Activated T-cell treated with anti-CD3 and anti-CD28 coated beads for 48 hours (primary cell): ENCODE results near the gene AKR1C2.
"Not testable (repeated sequence)": the region's sequence is repeated elsewhere in the genome, so short reads cannot be mapped to it uniquely, and the experiment has no call there.

ENCODE experiments used
- DNase-seq: peaks from one replicate; pipeline ENCODE4 v3.0.0-alpha.2; 2020; ENCODE audit warnings: low read depth

AKR1C2 gene

DNA sequence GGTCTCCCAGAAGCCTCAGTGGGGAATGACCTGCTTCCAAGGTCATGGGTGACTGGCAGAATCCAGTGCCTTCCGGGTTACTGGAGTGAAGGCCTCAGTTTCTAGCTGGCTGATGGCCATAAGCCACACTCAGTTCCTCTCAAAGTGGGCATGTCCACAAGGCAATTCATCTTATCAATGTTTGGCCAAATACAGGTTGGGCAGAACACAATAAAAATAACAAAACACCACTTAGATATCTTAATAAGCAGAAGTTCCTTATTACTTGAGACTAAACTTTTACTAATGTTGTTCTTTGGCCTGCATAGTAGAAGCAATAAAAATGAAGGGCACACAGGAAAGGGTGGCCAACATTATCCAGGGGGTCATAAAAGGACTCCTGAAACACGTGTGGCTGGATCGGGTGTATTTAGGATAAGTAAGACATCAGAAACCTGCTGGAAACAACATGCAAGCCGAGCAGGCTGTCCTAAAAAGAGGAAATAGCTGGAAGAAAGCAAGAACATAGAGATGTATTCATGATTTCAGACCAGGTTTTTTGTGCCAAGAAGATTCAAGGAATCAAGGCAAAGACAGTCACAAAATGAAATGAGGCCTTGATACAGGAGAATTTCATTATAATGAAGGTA is 19.6 kb upstream of the AKR1C2 start:
- no peak for DNase-seq

DNA sequence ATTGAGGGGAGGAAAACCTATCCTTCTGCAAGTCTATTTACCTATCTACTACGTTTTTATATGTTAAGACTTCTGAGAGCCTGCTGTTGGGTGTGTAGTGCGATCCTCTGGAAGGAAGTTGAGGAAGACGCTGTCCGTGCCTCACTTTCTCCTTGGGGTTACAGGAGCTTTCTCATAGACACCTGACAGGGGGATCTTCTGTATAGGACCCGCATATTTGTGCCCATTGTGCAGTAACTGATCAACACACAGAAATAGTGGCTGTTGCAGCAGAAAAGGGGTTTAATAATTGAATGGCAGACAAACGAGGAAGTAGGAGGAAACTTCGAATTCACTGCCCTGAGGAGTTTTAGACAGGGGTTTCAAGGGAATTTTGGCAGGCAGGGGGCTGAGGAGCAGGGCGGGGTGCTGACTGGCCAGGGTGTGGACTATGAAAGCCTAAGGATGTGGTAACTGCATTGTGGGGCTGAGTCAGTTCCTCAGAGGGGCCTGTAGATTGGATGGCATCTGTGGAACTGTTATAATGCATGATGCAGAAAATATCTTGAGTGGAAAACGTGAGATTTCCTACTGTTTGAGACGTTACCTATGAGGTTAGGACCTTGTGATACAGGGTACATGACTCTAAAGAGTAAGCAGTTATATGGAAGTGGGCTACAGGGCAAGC is 18.1 kb upstream of the AKR1C2 start:
- not testable (repeated sequence) for DNase-seq

DNA sequence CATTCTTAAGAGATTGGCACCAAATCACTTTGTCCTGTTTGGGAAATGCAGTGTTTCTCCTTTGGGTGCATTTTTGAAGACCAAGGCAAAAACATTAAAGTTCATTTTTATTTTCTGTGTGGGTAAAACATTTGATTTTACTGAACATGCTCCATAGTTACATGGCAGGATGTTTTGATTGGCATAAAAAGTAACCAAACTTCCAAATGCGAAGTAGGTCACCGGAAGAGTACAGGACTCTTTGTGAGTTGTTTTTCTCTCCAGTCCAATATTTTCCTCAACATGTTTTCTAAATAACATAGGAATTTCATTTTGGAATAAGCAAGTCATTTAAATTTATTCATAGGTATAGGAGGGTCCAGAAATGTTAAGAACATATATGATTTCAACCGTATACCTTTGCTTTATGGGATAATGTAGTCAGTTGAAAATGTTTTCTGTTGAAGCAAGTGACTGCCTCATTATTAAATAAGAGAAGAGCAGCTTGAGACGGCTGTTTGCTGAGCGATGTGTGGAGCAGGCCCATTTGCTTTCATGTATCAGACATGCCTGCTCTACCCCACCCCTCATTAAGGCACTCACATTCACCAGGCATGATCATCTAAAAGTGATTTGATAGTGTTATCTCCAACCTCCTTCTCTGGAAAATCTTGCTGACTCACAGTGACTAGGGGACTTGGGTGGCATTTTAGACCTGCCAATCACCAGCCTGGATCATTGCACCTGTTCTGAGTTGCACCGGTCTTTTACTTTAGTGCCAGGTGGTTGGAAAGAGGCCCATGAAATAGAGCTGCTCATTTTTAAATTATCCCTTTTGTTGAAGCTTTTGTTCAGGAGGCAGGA is 16.3 kb upstream of the AKR1C2 start:
- DNase-seq = not testable (repeated sequence)

DNA sequence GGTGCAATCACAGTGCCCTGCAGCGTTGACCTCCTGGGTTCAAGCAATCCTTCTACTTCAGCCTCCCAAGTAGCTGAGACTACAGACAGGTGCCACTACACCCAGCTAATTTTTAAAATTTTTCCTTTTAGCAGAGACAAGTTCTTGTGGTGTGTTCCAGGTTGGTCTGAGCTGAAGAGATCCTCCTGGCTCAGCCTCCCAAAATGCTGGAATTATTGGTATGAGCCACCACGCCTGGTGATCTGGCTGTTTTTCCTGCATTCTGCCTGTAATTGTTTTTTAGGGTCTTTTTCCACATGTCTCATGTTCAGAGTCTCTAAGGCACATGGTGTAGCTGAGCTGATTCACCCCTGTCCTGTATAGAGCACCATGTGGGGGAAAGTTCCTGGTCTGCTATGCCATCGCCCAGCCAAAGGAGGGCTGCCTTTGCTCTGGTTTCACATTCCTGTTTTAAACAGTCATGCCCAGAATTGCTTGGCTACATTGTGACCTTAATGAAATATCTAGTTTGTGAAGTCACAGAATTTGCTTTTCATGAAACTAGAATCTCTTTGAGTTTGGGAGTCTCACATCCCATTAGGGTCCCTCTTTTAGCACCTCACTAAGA is 15.1 kb upstream of the AKR1C2 start:
- DNase-seq = not testable (repeated sequence)

DNA sequence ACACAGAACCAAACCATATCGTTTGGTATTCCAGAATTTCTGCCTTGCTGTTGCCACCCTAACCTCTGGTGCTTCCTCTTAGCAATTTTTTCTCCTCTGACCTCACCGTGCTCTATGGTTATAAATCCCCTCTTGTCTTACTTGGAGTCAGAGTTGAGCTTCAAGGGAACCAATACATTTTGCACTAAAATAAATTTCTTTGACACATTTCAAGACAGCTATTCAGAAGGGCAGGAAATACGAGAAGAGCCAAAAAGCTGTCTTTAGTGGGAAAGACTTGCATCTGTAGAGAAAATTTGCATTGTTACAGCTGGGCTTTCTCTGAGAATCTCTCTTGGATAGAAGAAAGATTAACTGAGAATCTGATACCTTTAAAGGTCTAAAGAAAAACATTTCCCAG is 14.5 kb upstream of the AKR1C2 start:
- no peak for DNase-seq

DNA sequence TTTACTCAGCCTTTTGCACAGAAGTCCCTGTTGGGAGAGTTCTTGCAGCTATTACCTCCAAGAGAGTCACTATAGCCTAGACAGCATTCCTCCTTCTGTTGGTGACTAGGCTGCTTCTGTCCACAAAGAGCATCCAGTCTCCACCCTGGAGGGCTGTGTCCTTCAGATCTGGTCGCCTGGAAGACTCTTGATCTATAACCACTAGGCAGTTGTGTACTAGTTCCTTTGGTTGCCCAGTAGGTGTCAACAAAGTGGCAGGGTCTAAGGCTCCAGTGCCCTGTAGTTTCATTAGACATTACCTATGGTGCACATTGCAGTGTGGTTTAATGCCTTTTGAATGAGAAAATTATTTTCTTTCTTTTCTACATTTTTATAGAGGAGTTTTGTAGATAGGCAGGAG is 11.3 kb upstream of the AKR1C2 start:
- DNase-seq = no peak

DNA sequence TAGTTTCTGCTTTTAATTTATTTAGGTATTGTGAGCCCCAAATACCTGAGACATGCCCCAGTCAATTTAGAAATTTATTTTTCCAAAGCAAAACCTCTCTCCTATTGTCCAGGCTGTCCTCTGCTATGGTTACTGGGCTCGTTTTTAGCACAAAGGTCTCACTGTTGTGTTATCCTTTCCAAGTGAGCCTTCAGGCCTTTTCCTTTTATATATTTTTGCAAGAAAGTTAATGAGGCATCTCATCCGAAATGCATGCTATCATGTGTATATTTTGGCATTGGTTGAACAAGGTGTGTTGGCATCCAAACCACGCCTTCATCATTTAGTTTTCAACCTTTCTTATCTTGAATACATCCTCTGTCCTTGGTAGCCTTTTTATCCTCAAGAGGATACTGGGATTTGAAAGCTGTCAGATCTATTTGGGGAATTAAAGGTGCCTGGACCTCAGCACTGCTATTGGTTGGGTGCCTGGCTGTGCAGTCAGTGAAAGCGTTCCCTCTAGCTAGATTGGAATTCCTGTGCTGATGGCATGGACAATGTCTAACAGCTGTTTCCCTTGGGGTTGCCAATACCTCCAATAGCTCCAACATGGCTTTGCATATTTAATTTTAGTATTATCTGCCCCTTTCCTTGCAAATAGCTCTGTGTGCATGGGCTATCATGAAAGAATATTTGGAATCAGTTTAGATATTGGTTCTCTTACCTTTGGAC is 10.7 kb upstream of the AKR1C2 start:
- not testable (repeated sequence) for DNase-seq

DNA sequence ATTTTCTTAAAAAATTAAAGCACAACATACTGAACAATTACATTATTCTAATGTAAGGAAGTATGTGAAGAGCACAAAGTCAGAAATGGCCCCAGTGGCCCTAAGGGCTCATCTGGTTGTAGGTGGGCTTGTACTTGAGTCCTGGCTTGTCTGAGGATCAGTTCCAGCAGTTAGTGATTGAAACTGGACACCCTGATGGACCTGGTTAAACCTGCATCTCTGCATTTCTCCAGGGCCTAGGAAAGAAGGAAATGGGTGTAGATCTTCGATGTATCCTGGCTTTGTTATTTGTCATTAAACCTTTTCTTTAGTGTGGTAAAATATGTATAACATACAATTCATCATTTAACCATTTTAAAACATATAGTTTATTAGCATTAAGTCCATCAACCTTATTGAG is 9.7 kb upstream of the AKR1C2 start:
- no peak for DNase-seq

DNA sequence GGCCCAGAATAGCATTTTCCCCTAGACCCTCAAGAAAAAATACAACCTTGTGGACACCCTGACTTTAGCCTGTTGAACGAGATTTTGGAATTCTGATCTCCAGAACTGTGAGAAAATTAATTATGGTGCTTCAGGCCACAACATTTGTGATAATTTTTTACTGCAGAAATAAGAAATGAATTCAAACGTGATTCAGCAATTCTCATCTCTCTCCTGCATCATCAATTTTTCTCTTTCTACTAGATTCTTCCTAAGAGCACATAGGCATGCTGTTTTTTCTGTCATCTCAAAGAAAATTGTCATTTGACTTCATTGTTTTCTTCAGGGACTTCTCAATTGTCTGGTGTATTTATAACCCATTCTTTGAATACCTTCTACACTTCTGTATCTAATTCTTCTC is 8.9 kb upstream of the AKR1C2 start:
- DNase-seq = no peak

DNA sequence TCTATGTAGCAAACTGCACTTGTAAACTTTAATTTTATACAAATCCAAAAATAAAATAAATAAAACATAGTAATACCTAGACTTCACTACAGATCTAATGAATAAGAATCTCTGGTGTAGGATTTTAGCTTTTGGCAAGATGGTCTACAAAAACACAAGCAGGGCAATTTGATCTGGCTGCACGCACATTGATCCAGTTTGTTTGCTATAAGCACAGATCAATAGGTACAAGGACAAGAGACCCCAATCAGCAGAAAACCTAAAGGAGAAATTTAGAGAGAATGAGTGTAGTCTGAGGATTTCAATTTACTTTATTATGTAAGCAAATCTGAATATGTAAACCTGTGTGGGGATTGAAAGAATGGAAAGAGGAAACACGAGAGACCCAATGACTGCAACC is 7.7 kb upstream of the AKR1C2 start:
- not testable (repeated sequence) for DNase-seq

DNA sequence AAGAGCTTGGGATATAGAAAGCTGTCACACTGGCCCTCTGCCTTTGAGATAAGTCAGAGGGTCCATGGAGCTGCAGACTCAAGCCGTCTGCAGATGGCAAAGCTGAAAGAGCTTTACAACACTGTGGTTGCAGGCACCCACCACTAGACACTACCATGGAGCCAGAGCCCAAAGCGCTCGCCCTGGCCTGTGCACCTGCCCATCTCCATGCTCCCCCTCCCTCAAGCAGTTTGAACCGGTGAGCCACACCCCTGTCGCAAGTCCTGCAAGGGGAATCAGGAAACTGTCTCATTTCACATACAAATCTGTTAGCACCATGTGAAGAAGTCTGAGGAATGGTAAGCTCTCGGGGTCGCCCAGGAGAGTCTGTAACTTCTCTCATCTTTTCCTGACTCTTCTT is 6.4 kb upstream of the AKR1C2 start:
- not testable (repeated sequence) for DNase-seq

DNA sequence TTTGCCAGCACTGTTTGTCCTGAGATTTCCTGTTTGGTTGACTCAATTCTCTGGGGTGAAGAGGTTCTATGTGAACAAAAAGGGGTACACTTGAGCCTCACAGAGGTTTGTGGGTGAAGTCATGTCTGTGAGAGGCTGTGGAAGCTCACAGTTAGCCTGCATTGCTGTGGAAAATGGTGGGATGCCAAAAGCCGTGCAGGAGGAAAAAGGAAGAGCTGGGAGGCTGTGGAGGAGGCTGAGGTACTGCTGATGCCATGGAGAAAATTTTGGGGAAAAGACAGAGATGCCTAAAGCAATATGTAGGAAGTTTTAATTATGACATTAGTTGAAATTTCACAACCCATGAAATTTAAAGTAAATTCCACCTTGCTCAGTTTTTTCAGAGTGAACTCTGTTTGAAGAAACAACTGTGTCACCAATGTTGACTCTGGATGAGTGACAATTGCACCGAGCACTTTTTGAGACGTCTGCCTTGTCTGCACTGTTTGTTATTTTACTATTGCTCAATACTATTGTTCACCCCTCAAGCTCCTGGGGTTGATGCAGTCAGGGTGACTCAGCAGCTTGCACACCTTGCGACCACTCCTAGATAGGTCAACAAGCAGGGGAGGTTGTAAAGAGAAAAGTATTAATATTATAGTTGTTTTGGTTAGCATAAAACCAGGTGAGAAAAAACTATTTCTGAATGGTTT is 5.3 kb upstream of the AKR1C2 start:
- not testable (repeated sequence) for DNase-seq

DNA sequence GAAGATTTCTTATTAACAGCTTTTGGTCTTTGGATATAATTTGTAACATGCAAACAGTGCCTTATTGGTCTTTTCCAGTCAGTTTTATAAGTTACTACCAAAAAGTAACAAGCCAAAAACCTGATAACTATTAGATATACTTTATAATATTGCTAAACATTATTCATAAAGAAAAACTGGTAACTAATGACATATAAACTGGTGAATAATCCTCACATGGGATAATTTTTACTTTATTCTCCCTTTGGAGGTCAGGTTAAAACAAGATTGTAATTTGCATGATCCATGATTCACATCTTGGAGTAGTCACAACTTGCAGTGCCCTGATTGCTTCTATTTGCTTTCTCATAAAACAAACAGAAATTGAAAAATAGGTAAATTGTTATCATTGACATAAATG is 844 bp upstream of the AKR1C2 start:
- DNase-seq = not testable (repeated sequence)

DNA sequence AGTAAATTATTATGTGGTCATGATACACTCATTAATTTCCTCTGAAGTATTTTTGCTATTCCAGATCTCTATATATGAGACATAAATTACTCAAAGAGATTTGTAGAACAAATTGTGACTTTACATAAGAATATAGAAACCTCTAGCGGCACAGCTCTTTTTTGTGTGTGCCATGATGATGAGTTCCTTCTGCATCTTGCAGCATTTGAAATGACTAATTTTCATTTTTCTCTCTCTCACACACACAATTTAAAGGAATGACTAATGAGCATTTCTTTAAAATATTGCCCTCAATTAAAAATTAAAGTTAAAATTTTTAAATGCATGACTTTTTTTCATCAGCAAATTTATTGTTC is 351 bp upstream of the AKR1C2 start:
- not testable (repeated sequence) for DNase-seq

DNA sequence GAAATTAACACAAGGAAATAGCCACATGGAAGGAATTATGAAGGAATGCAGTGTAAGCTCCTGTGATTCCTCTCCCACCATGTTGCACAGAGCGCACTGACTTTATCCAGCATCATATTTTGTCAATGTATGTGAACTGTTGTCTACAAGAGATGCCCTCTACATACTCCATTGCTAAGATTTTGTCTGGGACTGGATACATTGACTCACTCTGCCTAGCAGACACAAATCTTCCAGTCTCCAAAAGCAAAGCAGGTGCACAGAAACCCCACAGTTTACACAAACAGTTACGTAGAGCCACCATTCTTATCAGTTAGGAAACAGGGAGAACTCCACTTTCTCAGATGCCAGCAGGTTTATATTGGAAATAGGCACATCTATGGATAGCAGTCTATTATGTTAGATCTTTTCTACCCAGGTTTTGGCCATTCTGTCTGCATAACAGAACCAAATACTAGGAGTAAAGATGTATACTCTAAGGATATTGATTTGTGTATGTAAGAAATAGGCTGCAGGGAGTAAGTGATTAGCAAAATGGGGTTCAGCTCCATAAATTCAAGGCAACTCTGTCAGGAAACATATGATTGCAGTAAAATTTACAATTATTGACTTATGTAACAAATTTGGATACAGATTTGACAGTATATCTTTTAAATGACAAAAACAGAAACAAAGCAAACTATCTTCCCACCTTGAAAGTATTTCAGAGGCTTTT is 1.5 kb downstream of the AKR1C2 start:
- no peak for DNase-seq

DNA sequence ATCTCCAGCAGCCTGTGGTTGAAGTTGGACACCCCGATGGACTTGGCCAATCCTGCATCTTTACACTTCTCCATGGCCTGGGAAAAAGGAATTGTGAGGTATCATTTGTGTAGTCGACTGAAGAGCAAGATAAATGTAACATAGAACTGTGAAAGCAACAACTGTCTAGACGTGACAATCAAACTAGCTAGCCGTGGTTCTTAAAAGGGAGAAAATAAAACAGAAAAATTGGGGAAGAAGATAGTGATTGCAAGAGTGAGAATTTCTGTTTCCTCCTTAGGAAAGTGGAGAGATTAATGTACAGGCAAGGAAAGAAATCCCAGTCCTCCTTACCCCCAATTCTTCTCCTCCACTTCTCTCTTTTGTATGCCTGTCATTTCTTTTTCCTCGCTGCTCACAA is 5.0 kb downstream of the AKR1C2 start:
- DNase-seq = no peak

DNA sequence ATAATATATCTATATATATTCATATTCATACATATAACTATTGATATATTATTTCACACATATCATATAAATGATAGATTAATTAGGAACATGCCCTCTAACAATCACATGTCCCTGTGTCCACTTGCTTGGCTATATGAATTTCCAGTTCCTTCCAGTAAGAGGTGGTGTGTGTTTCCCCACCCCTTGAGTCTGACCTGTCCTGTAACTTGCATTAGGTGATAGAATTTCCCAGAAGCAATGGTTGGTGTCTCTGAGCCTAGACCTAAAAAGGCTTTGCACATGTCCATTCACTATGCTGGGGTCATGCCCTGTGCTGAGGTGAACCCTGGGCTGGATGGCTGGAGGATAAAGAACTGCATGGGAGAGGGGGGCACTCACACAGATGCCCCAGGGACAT is 9.4 kb downstream of the AKR1C2 start:
- not testable (repeated sequence) for DNase-seq

DNA sequence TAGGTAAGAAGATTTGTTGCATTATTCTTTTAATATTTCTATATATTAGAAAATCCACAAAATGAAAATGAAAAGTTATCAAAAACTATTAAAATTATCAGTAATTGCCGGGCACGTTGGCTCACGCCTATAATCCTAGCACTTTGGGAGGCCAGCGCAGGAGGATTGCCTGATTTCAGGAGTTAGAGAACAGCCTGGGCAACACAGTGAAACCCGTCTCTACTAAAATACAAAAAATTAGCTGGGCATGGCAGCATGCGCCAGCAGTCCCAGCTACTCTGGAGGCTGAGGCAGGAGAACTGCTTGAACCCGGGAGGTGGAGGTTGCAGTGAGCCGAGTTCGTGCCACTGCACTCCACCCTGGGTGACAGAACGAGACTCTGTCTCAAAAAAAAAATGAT is 11.1 kb downstream of the AKR1C2 start:
- not testable (repeated sequence) for DNase-seq

DNA sequence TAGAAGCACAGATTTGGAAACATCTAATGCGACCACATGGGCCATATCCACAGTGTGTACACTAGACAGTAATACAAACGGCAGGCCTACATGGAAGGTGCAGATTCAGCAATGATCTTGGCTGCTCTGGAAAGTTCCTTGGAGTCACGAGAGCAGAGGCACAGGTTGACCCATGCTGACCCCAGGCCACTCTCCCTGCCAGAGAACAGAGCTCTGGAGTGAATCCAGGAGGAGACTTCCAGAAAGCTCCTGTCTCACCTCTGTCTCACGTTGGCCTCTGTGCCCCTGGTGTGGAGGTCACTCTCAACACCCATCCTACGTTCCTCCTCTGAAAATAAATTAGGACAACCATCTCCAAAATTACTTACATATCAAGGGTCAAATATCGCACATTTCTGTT is 12.2 kb downstream of the AKR1C2 start:
- DNase-seq = not testable (repeated sequence)

DNA sequence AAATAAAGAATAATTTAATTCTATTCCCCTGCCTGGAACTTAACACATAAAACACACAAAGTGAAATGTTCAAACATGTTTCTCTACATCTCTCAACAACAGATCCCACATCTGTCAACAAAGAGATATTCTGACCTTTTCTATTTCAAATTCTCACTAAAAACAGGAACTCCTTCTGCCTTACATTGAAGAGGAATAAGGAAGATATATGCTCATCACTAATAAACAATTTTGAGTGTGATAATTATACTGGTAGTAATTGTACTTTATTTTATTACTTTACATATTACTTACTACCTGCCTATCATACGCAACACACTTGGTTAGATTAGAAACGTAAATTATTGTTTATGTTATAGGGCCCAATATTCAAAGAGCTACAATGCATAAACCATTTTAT is 13.4 kb downstream of the AKR1C2 start:
- no peak for DNase-seq
